ENCODE measurements around the gene ZBTB12. TPM values are rescaled to one million over a fixed set of nuclear protein-coding genes. Genes with fewer than 3 reads are reported as not detected.
"Not testable (repeated sequence)": the region's sequence is repeated elsewhere in the genome, so short reads cannot be mapped to it uniquely, and the experiment has no call there.

The ZBTB12 gene
- total RNA-seq, 1 donor from 2014 or later = 3.3 TPM

- intact Hi-C loops (cut with micrococcal nuclease) = no loop called here
Observed at GRCh38 chr6:31880616-31881015, 21.3 kb downstream of the ZBTB12 start.

DNA sequence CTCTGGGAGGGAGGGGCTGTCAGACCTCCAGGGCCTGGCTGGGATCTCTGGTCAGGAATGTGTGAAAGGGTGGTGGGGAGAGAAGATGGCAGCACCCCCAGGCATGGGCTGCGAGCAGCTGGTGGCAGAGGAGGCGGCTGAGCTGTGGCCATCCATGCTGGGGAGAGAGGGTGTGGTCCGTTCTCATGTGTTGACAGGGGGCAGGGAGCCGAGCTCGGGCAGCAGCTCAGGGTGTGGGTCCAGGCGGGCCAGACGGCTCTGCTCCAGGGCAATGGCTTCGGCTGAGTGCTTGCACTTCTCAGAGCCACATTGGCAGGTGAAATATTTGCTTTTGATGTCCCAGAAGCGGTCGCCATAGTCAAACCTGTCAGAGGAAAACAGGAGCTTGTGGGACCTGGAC lies 22.0 kb downstream of the ZBTB12 start:
- intact Hi-C loops (cut with micrococcal nuclease) = no loop called here
- no peak for DNase-seq
- no peak for ATAC-seq

More at GRCh38 chr6:31880616-31881015, 21.3 kb downstream of the ZBTB12 start:
- ATAC-seq (no peak), DNase-seq (no peak)

DNA sequence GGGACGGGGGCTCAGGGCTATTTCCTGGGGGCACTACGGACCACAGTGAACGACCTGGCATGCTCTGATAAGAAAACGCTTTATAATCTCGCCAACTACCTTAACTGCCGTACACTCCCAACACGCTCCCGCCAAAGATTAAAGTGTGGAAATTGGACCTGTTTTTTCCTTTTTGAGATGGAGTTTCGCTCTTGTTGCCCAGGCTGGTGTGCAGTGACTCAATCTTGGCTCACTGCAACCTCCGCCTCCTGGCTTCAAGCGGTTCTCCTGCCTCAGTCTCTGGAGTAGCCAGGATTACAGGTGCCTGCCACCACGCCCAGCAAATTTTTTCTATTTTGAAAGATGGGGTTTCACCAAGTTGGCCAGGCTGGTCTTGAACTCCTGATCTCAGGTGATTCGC lies 22.7 kb downstream of the ZBTB12 start:
- no peak for ATAC-seq

GRCh38 chr6:31878726-31879125 lies 23.2 kb downstream of the ZBTB12 start, which contains the start of gene SLC44A4:
Gene SLC44A4, minus strand, starts transcription at chr6:31878997. Its CDS starts 17 bp downstream, at chr6:31878980.
- DNase-seq = no peak
- no peak for ATAC-seq
- intact Hi-C loops (cut with micrococcal nuclease) = no loop called here

More for the DNA sequence above, 22.7 kb downstream of the ZBTB12 start:
- intact Hi-C loops (cut with micrococcal nuclease) = no loop called here
- DNase-seq = no peak

DNA sequence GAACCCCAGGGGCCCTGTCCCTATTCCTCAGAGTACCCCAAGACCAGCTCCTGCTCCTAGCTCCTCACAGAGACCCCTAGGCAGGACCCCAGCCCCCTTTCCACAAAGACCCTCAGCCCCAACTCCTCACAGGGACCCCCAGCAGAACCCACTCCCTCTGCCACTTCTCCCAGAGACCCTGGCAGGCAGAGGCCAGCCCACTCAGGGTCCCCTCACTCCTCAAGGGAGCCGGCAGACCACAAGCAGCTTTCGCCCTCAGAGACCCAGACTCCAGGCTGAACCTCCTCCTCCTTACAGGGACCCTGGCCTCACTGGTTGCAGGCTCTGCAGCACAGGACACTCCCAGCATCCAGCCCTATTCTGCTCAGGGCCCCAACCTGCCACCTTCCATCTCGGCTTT lies 23.7 kb downstream of the ZBTB12 start:
- ATAC-seq (no peak), DNase-seq (no peak)
- intact Hi-C loops (cut with micrococcal nuclease) = no loop called here

- no peak for ATAC-seq
- no peak for DNase-seq
- intact Hi-C loops (cut with micrococcal nuclease) = no loop called here
Observed at GRCh38 chr6:31877651-31878161, 24.2 kb downstream of the ZBTB12 start.

- DNase-seq = no peak
- intact Hi-C loops (cut with micrococcal nuclease) = no loop called here
- ATAC-seq = no peak
Observed at GRCh38 chr6:31877125-31877650, 24.7 kb downstream of the ZBTB12 start.

- intact Hi-C loops (cut with micrococcal nuclease) = no loop called here
- DNase-seq (no peak), ATAC-seq (no peak)
Observed at GRCh38 chr6:31876357-31876756, 25.5 kb downstream of the ZBTB12 start.

DNA sequence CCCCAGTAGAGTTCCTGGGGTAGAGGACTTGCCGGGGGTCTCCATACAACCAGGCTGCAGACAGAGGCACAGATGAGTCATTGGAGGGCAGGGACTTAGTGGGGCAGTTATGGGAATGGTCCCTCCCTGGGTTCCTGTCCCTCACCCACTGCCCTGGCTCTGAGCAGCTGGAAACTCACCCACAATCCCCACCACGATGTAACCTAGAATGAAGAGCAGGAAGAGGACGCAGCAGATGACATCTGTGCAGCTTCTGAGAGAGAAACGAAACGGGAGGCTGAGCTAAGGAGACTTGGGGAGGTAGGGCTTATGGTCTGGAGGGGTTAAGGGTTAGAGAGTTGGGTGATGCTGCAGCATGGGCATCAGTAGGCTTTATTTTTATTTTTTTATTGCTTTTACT lies 26.0 kb downstream of the ZBTB12 start:
- ATAC-seq (no peak), DNase-seq (no peak)
- intact Hi-C loops (cut with micrococcal nuclease) = no loop called here

DNA sequence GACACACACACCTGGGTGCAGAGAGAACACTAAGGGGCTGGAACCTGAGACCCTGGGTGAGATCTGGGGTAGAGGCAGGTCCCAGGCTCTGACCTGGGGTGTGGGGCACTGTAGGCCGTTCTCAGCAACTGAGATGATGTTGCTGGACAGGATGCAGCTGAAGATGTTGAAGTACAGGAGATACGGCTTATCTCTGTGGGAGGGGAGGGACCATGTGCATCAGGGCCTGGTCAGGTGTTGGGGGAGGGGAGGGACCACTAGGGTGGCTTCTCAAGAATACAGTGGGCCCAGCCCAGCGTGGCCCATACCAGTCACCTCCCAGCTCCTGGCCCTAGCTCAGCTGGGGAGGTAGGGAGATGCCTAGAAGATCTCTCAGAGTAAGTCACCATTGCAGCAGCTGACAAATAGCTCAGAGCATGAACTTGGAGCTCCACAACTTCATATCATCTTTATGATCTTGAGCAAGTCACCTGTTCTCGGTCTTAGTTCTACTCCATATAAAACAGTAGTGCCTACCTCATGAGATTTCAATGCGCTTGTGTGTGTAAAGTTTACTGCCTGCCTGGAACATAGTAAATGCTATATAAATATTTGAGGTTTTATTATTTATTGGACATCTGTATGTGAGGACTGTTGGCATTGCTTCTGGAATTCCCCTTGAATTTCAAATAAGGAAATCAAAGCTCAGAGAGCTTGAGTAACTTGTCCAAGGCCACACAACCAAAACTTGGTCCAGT lies 26.9 kb downstream of the ZBTB12 start:
- ATAC-seq (no peak), DNase-seq (no peak)
- intact Hi-C loops (cut with micrococcal nuclease) = no loop called here

DNA sequence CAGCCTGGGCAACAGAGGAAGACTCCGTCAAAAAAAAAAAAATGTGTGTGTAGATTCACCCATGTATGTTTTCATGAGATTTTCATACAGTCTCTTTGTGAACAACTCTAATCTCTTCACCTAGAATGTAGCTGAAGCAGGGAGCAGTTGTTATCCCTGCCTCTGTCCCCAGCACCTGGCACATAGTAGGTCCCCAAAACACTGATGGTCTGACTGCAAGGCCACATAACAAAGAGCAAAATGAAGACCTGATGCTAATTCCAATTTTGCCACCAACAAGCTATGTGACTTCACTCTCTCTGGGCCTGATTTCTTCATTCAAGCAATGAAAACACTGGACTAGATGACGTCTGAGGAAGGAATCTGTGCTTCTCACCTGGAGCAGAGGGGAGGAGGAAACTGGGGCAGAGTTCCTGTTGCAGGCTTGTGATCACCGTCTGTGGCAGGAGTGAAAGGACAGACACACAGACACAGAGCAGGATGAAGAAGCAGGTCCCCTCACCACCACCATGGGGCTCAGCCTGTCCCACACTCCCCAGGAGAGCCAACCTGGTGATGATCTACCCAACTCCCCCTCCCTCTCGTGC lies 27.7 kb downstream of the ZBTB12 start:
- no peak for DNase-seq
- no peak for ATAC-seq
- intact Hi-C loops (cut with micrococcal nuclease) = no loop called here

DNA sequence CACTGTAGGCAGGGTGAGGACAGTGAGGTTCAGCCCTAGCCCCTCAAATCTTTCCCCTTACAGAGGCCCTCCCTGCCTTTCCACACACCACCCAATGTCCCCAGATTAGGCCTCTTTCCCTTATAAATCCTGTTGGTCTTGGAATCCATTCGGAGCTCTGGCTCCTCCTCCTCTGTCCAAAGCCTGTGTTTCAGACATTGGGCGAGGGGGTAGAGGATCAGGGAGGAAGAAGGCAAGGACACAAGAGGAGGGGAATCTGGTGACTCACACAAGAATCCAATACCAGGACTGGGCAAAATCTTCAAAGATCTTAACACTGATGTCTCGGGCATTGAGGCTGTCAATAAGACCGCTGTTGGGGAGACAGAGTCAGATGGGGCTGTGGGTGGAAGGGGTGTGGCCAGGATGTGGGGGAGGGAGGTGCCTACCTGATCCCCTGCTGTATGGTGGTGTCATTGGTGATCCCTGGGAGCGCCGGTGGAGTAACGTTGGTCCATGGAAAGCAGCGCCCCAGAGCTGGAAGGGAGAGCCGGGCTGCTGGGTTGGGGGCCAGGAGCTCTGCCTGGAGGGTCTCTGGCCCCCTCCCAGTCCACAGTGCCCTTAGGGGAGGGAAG lies 30.7 kb downstream of the ZBTB12 start:
- ATAC-seq (no peak), DNase-seq (no peak)
- intact Hi-C loops (cut with micrococcal nuclease) = no loop called here

GRCh38 chr6:31870385-31870921 lies 31.4 kb downstream of the ZBTB12 start:
- DNase-seq (no peak), ATAC-seq (no peak)
- intact Hi-C loops (cut with micrococcal nuclease) = no loop called here

- DNase-seq (no peak), ATAC-seq (no peak)
- intact Hi-C loops (cut with micrococcal nuclease) = no loop called here
Observed at GRCh38 chr6:31869343-31869742, 32.5 kb downstream of the ZBTB12 start.

DNA sequence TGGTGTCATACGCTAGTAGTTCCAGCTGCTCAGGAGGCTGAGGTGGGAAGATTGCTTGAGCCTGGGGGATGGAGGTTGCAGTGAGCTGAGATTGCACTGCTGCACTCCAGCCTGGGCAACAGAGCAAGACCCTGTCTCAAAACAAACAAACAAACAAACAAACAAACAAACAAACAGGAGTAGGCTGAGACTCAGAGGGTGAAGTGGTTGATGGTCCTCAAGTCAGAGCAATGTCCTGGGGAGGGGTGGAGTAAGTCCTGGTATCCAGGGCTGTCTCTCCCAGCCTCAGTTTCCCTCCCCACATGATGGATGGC lies 33.3 kb downstream of the ZBTB12 start:
- DNase-seq; intact Hi-C loops (cut with micrococcal nuclease); ATAC-seq: not testable (repeated sequence)

DNA sequence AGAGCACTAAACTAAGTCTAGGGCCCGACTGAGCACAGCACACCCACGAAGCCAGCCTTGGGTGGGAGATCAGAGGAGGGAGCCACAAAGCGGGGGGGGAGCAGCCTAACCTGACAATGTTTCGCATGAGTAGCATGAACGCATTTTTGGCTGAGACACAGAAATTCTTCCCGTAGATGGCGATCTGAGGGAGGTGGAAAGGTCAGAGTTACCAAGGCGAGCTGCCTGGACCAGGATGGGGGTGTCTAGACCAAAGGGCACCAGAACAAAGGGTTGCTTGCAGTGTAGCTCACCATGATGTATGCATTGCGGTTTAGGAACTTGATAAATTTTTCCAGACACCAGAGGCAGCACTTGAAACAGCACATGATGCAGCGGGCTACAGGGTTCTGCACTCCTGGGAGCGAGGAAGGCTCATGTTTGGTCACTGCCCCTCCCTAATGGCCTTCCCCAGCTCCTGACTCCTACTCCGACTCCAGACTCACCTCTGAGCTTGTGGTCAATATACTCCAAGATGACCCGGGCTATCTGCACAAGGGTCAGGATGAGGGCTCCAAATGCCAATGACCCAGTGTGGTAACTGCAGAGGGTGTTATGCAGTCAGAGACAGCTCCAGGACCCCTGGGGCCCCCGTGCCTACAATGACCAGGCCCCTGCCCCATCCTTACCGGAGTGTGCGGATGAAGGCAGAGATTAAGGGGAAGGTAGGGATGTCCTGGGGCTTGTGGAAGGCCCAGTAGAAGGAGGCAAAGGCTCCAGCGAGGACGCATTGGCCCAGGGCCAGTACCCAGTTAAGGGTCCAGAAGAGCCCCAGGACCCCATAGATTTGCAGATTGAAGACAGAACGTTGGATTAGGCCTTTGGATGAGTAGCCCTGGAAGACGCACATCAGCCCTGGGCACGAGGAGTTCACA lies 36.4 kb downstream of the ZBTB12 start:
- intact Hi-C loops (cut with micrococcal nuclease) = no loop called here
- ATAC-seq (no peak), DNase-seq (no peak)

DNA sequence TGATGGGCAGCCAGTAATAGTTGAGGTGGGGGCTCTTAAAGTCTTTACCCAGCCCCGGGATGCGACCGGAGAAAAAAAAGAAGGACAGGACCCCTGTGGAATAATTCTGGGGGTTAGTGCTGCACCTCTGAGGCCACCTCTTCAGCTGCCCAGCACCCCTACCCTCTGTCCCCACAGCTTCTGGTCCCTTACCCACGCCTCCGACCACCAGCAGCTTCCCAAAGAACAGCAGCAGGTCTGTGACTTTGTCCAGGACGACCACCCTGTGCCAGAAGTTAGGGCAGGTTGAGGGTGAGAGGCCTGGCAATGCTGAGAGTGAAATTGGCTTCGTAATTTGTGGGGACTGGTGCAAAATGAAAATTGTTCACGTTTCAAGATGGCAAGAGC lies 37.1 kb downstream of the ZBTB12 start:
- ATAC-seq = no peak
- no peak for DNase-seq
- intact Hi-C loops (cut with micrococcal nuclease) = no loop called here

DNA sequence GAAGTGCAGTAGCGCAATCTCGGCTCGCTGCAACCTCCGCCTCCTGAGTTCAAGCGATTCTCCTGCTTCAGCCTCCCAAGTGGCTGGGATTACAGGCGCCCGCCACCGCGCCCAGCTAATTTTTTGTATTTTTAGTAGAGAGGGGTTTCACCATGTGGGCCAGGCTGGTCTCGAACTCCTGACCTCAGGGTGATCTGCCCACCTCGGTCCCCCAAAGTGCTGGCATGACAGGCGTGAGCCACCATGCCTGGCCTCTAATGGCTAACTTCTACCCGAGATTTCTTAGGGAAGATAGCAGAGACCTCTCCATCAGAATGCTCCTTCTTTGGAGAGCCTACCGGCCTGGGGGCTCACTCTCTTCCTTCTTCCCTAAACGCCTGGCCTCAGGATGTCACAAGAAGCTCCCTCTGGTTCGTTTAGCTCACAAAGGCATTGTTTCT lies 37.7 kb downstream of the ZBTB12 start:
- intact Hi-C loops (cut with micrococcal nuclease); ATAC-seq; DNase-seq: not testable (repeated sequence)
